H1 (cell line): ENCODE measurements around the gene KDM6B. TPM values are rescaled to one million over a fixed set of nuclear protein-coding genes. Genes with fewer than 3 reads are reported as not detected.

Experiments
- CTCF ChIA-PET: fragments of 300-600 bp; sonication (Branson Sonifier 250); formaldehyde crosslinking; loops from one replicate; lab custom pipeline; 2021; ENCODE audit not compliant: partially characterized antibody; lab: Charles Lee
- POLR2A ChIA-PET: fragments of 300-600 bp; sonication (Branson Sonifier 250); formaldehyde crosslinking; loops from one replicate; lab custom pipeline; 2021; ENCODE audit warnings: inconsistent platforms; ENCODE audit not compliant: partially characterized antibody; lab: Charles Lee
- DNase-seq, 2 experiments: peaks; one replicate each; pipeline versions ENCODE4 v3.0.0 to v3.0.0-alpha.2; 2010 to 2022; ENCODE audit warnings: low spot score in 2 of 2, low read depth in 1 of 2, mixed read lengths in 1 of 2
- FAIRE-seq: peaks from 2 replicates; lab custom pipeline; 2011; peaks lifted over from hg19 to GRCh38; lab: Jason Lieb, UNC
- H2AFZ ChIP-seq: 2 replicates; pipeline ENCODE4 v1.8.1; 2012; ENCODE audit warnings: low read length, inconsistent platforms
- H2AK5ac ChIP-seq: 2 replicates; pipeline ENCODE4 v1.6.1; 2013; ENCODE audit warnings: low read depth, low read length
- H2BK120ac ChIP-seq: replicated peaks from 2 replicates; pipeline ENCODE3; 2013; ENCODE audit warnings: low read depth, low read length, inconsistent platforms
- H2BK12ac ChIP-seq: 2 replicates; pipeline ENCODE4 v1.6.1; 2013; ENCODE audit warnings: low read depth, low read length
- H2BK15ac ChIP-seq: 2 replicates; pipeline ENCODE4 v1.6.1; 2013; ENCODE audit warnings: low read length
- H2BK20ac ChIP-seq: 2 replicates; pipeline ENCODE4 v1.6.1; 2013; ENCODE audit warnings: low read length
- H2BK5ac ChIP-seq: 2 replicates; pipeline ENCODE4 v1.6.1; 2013; ENCODE audit warnings: low read depth, low read length
- H3K14ac ChIP-seq: 2 replicates; pipeline ENCODE4 v1.6.1; 2013; ENCODE audit warnings: inconsistent platforms; ENCODE audit not compliant: insufficient read length
- H3K18ac ChIP-seq: 2 replicates; pipeline ENCODE4 v1.6.1; 2013; ENCODE audit warnings: low read length; ENCODE audit errors: extremely low read depth
- H3K23ac ChIP-seq: 2 replicates; pipeline ENCODE4 v1.6.1; 2013; ENCODE audit warnings: inconsistent platforms; ENCODE audit not compliant: insufficient read length
- H3K23me2 ChIP-seq: 2 replicates; pipeline ENCODE4 v1.6.1; 2013; ENCODE audit warnings: low read depth, low read length
- H3K27ac ChIP-seq: 2 replicates; pipeline ENCODE4 v1.6.1; 2011; ENCODE audit warnings: low read depth, low read length, inconsistent platforms
- H3K27me3 ChIP-seq, 4 experiments: replicated peaks in 1 of 4; 1 replicate in 1 of 4; 2 replicates in 3 of 4; pipeline versions ENCODE4 v1.6.1 to v1.8.1; 2011 to 2013; ENCODE audit warnings: low read length in 3 of 4, mild to moderate bottlenecking in 3 of 4, inconsistent platforms in 2 of 4, mixed read lengths in 2 of 4, moderate library complexity in 1 of 4; ENCODE audit not compliant: control insufficient read depth in 3 of 4, insufficient read depth in 3 of 4; ENCODE audit errors: extremely low read depth in 1 of 4
- H3K36me3 ChIP-seq, 4 experiments: 2 replicates each; pipeline versions ENCODE4 v1.6.1 to v1.8.1; 2011 to 2013; ENCODE audit warnings: mild to moderate bottlenecking in 4 of 4, low read length in 3 of 4, moderate library complexity in 2 of 4, control low read depth in 1 of 4, inconsistent platforms in 1 of 4; ENCODE audit not compliant: insufficient read depth in 4 of 4, control insufficient read depth in 2 of 4
- H3K4ac ChIP-seq: replicated peaks from 2 replicates; pipeline ENCODE3; 2013; ENCODE audit warnings: low read length, low read depth, mixed read lengths, inconsistent platforms; ENCODE audit not compliant: insufficient read length
- H3K4me1 ChIP-seq, 4 experiments: replicated peaks in 1 of 4; 1 replicate in 1 of 4; 2 replicates in 3 of 4; pipeline versions ENCODE4 v1.6.1 to v1.8.1; 2011 to 2013; ENCODE audit warnings: low read length in 3 of 4, inconsistent platforms in 2 of 4, mixed read lengths in 1 of 4; ENCODE audit not compliant: insufficient read depth in 4 of 4, control insufficient read depth in 3 of 4
- H3K4me2 ChIP-seq, 2 experiments: 2 replicates each; pipeline versions ENCODE4 v1.6.1 to v1.8.1; 2011 to 2013; ENCODE audit warnings: low read depth in 2 of 2, low read length in 2 of 2, control low read depth in 1 of 2, inconsistent platforms in 1 of 2, mild to moderate bottlenecking in 1 of 2; ENCODE audit not compliant: insufficient read depth in 1 of 2
- H3K4me3 ChIP-seq, 4 experiments: fragments of 200-600, 300-600 bp in 1 of 4; sonication (generic), shearing (Covaris generic), sonication (Bioruptor Twin) in 1 of 4; 2 replicates each; pipeline versions ENCODE4 v1.5.1 to v1.8.1; 2011 to 2016; ENCODE audit warnings: low read length in 4 of 4, low read depth in 3 of 4, control low read depth in 2 of 4, inconsistent platforms in 2 of 4, mild to moderate bottlenecking in 2 of 4, mixed read lengths in 1 of 4, moderate library complexity in 1 of 4; ENCODE audit not compliant: insufficient read depth in 2 of 4; ENCODE audit errors: extremely low read depth in 1 of 4
- H3K56ac ChIP-seq: replicated peaks from 2 replicates; pipeline ENCODE3; 2013; ENCODE audit warnings: low read depth, mild to moderate bottlenecking, mixed read lengths, low read length, inconsistent platforms; ENCODE audit not compliant: insufficient read length
- H3K79me1 ChIP-seq: 2 replicates; pipeline ENCODE4 v1.6.1; 2013; ENCODE audit warnings: low read depth, low read length, control low read depth
- H3K79me2 ChIP-seq, 2 experiments: 2 replicates each; pipeline versions ENCODE4 v1.6.1 to v1.8.1; 2012 to 2013; ENCODE audit warnings: low read length in 2 of 2, mild to moderate bottlenecking in 2 of 2, inconsistent platforms in 1 of 2; ENCODE audit not compliant: insufficient read depth in 2 of 2, control insufficient read depth in 1 of 2
- H3K9ac ChIP-seq, 4 experiments: replicated peaks in 1 of 4; 1 replicate in 1 of 4; 2 replicates in 3 of 4; pipeline versions ENCODE4 v1.6.1 to v1.8.1; 2011 to 2013; ENCODE audit warnings: low read depth in 3 of 4, low read length in 3 of 4, control low read depth in 2 of 4, mild to moderate bottlenecking in 2 of 4, moderate library complexity in 2 of 4, inconsistent platforms in 1 of 4; ENCODE audit errors: extremely low read depth in 1 of 4
- H3K9me3 ChIP-seq, 2 experiments: 2 replicates each; pipeline versions ENCODE4 v1.6.1 to v1.8.1; 2012 to 2013; ENCODE audit warnings: mild to moderate bottlenecking in 2 of 2, moderate library complexity in 2 of 2, control low read depth in 1 of 2, inconsistent platforms in 1 of 2, low read depth in 1 of 2, low read length in 1 of 2, mixed read lengths in 1 of 2; ENCODE audit not compliant: insufficient read depth in 2 of 2
- H4K20me1 ChIP-seq, 2 experiments: replicated peaks in 1 of 2; 2 replicates each; pipeline versions ENCODE3 to v1.8.1; 2011 to 2013; ENCODE audit warnings: inconsistent platforms in 2 of 2, low read length in 2 of 2, mild to moderate bottlenecking in 1 of 2; ENCODE audit not compliant: insufficient read depth in 2 of 2, control insufficient read depth in 1 of 2
- H4K5ac ChIP-seq: 2 replicates; pipeline ENCODE4 v1.6.1; 2013; ENCODE audit warnings: low read length, low read depth, mixed read lengths, inconsistent platforms; ENCODE audit not compliant: insufficient read length
- H4K8ac ChIP-seq: 2 replicates; pipeline ENCODE4 v1.8.0; 2013; ENCODE audit warnings: mild to moderate bottlenecking, moderate library complexity, low read length, inconsistent platforms; ENCODE audit not compliant: insufficient read depth; ENCODE audit errors: extremely low read depth
- H4K91ac ChIP-seq: replicated peaks from 2 replicates; pipeline ENCODE3; 2013; ENCODE audit warnings: low read length, mixed read lengths, inconsistent platforms; ENCODE audit not compliant: insufficient read length
- BRCA1 ChIP-seq: IDR thresholded peaks from 2 replicates; pipeline ENCODE4 v1.6.1; 2012; ENCODE audit warnings: low read depth, low read length, improper control_type of control experiment
- EP300 ChIP-seq, 2 experiments: IDR thresholded peaks; 1 replicate in 1 of 2; 2 replicates in 1 of 2; pipeline ENCODE4 v1.6.1; 2011 to 2012; ENCODE audit warnings: low read depth in 2 of 2, low read length in 2 of 2, mild to moderate bottlenecking in 2 of 2, borderline replicate concordance in 1 of 2, inconsistent platforms in 1 of 2, moderate library complexity in 1 of 2
- JUN ChIP-seq: IDR thresholded peaks from 2 replicates; pipeline ENCODE4 v1.6.1; 2011; ENCODE audit warnings: low read depth, mild to moderate bottlenecking, improper control_type of control experiment, low read length
- KDM4A ChIP-seq: IDR thresholded peaks from one replicate; pipeline ENCODE4 v1.7.1; 2012; ENCODE audit warnings: low read depth, mild to moderate bottlenecking, moderate library complexity, low read length, inconsistent platforms; ENCODE audit not compliant: severe bottlenecking
- NRF1 ChIP-seq: IDR thresholded peaks from 2 replicates; pipeline ENCODE4 v1.6.1; 2011; ENCODE audit warnings: mild to moderate bottlenecking, low read depth, low read length, improper control_type of control experiment
- POLR2A ChIP-seq, 2 experiments: IDR thresholded peaks; 1 replicate in 1 of 2; 2 replicates in 1 of 2; pipeline ENCODE4 v1.6.1; 2011; ENCODE audit warnings: low read depth in 2 of 2, low read length in 2 of 2, mild to moderate bottlenecking in 2 of 2; ENCODE audit errors: control extremely low read depth in 1 of 2
- POU5F1 ChIP-seq: IDR thresholded peaks from 2 replicates; pipeline ENCODE4 v1.6.1; 2011; ENCODE audit warnings: low read depth, mild to moderate bottlenecking, low read length, moderate library complexity
- SAP30 ChIP-seq: fragments of 300-600 bp; sonication (generic); IDR thresholded peaks from 2 replicates; pipeline ENCODE4 v1.7.1; 2012; ENCODE audit warnings: low read length, moderate library complexity, mild to moderate bottlenecking, inconsistent platforms; ENCODE audit not compliant: insufficient read depth, insufficient replicate concordance
- SIX5 ChIP-seq: IDR thresholded peaks from 2 replicates; pipeline ENCODE4 v1.6.1; 2011; ENCODE audit warnings: mild to moderate bottlenecking, low read depth, low read length
- SUZ12 ChIP-seq: fragments of 200-600 bp; sonication (generic); IDR thresholded peaks from 2 replicates; pipeline ENCODE4 v1.6.1; 2012; ENCODE audit warnings: mild to moderate bottlenecking, inconsistent platforms, low read length, moderate library complexity, mixed read lengths
- USF2 ChIP-seq: IDR thresholded peaks from 2 replicates; pipeline ENCODE4 v1.6.1; 2011; ENCODE audit warnings: low read length, improper control_type of control experiment
- WGBS, 2 experiments: shearing (Covaris generic) in 1 of 2; methylation state at CpG; one replicate each; pipeline versions ENCODE4 v1.1.6 to v1.1.7; 2013 to 2015; ENCODE audit warnings: low lambda C conversion rate in 2 of 2, mixed read lengths in 2 of 2, inconsistent platforms in 1 of 2, low coverage in 1 of 2, missing lambda C conversion rate in 1 of 2; ENCODE audit not compliant: insufficient replicate concordance in 2 of 2, insufficient coverage in 1 of 2, insufficient read length in 1 of 2; ENCODE audit errors: extremely low coverage in 1 of 2, missing lambda C conversion rate in 1 of 2; 5-methylcytosine and 5-hydroxymethylcytosine counted together
- polyA plus RNA-seq, 7 experiments: library from polyadenylated mRNA; depleted of rRNA in 3 of 7; stranded (reverse) in 5 of 7; unstranded in 2 of 7; fragments of >200 nt in 5 of 7; fragments of 200-250 nt in 2 of 7; gene quantifications; 1 replicate in 5 of 7; 2 replicates in 1 of 7; 4 replicates in 1 of 7; pipeline versions ENCODE4 v1.2.1 to v1.2.3, GENCODE V29; 2011 to 2013; ENCODE audit warnings: missing spikeins in 2 of 7, mixed read lengths in 2 of 7
- total RNA-seq: library from RNA; stranded (reverse); fragmentation: NEBNext Ultra II Directional; extraction: Animal tissue kit (Norgen Biotek cat#: 25700); gene quantifications from 2 replicates; pipeline ENCODE4 v1.2.1, GENCODE V29; 2021
- TF ChIP-seq, protein P1 (sequence below): IDR thresholded peaks from 2 replicates; pipeline ENCODE4 v1.6.1; 2011; ENCODE audit warnings: low read depth, mild to moderate bottlenecking, low read length; ENCODE audit not compliant: insufficient read depth

KDM6B gene
- total and polyA plus RNA-seq, 2 of the 8 experiments (the other 6 are each of a cell fraction or from before 2014, with no cell fraction given) = 0.48 to 3.7 TPM

- CTCF ChIA-PET = interaction anchor here (1.8 kb wide), 1 partner anchor 9 kb away, joined by 8 read pairs; no protein-coding TSS in a partner anchor
- Histone ChIP-seq H3K4me2 (no peak overlapping the region), H2AFZ (no peak overlapping the region), H2AK5ac (no peak overlapping the region), H2BK120ac (no peak overlapping the region), H3K36me3 (no peaks in the 10 kb centered on the region), H2BK5ac (no peak overlapping the region), H2BK15ac (no peak overlapping the region), H3K4ac (no peak overlapping the region), H3K9ac (no peak overlapping the region), H3K27me3 (peaks cover 0 to 2% (median 0%) of the 10 kb centered on the region in 4 experiments; a peak in 2 of 7 replicates), H2BK12ac (no peak overlapping the region), H3K14ac (no peak overlapping the region), H4K5ac (no peak overlapping the region), H3K79me1 (no peaks in the 10 kb centered on the region), H3K18ac (no peak overlapping the region), H3K79me2 (no peaks in the 10 kb centered on the region), H4K20me1 (no peaks in the 10 kb centered on the region), H3K27ac (no peak overlapping the region), H4K91ac (no peak overlapping the region), H3K23me2 (no peaks in the 10 kb centered on the region), H4K8ac (no peak overlapping the region; the same call in 1 of the 2 replicates), H3K4me3 (no peak overlapping the region), H3K4me1 (peaks cover 0 to 2% (median 0%) of the 10 kb centered on the region in 4 experiments; a peak in 1 of 7 replicates), H3K9me3 (no peaks in the 10 kb centered on the region), H2BK20ac (no peak overlapping the region), H3K56ac (no peak overlapping the region), H3K23ac (no peak overlapping the region)
- POLR2A ChIA-PET = interaction anchor here (1.8 kb wide), 1 partner anchor 102 kb away, joined by 5 read pairs; no protein-coding TSS in a partner anchor
- 92% methylated on average over 9 of the region's 9 CpGs; no CpG with 5 or more reads in 1 of the 2 experiments for WGBS, 2 experiments
- DNase-seq (no peak), FAIRE-seq (no peak)
- TF ChIP-seq KDM4A = no peak
- no peak for TF ChIP-seq NRF1
- TF ChIP-seq JUN = no peak
- TF ChIP-seq POLR2A (IDR thresholded peaks at IDR 0.05; ENCODE audit: control extremely low read depth in 1 of 2, low read depth in 2 of 2, low read length in 2 of 2) = no peak
- TF ChIP-seq, protein P1, sequence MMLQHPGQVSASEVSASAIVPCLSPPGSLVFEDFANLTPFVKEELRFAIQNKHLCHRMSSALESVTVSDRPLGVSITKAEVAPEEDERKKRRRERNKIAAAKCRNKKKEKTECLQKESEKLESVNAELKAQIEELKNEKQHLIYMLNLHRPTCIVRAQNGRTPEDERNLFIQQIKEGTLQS = no peak
- TF ChIP-seq SUZ12 = no peak
- TF ChIP-seq BRCA1 = no peak
- TF ChIP-seq SAP30 = no peak
- TF ChIP-seq POU5F1 = no peak
- TF ChIP-seq EP300 (IDR thresholded peaks at IDR 0.05; ENCODE audit: borderline replicate concordance in 1 of 2, low read depth in 2 of 2, low read length in 2 of 2) = no peak
- TF ChIP-seq USF2 = no peak
- no peak for TF ChIP-seq SIX5
These were observed 44.9 kb upstream of the KDM6B start for GRCh38 chr17:7789131-7789530.
